Measurements from ENCODE around the gene ERAL1. TPM values are rescaled to one million over a fixed set of nuclear protein-coding genes. Genes with fewer than 3 reads are reported as not detected.

Gene ERAL1
- total and polyA plus RNA-seq, 2 of the 13 experiments (the other 11 are each of a cell fraction or from before 2014, with no cell fraction given): 46.9 to 72.2 TPM

GRCh38 chr17:28902819-28903545 is 48.2 kb downstream of the ERAL1 start, which contains the start of gene DHRS13 (continued):
- no peak for TF ChIP-seq REXO4 (CRISPR knock-in tag; IDR thresholded peaks at IDR 0.05; ENCODE audit: borderline replicate concordance)
- TF ChIP-seq RAD21 (CRISPR knock-in tag; IDR thresholded peaks at IDR 0.05): peak; percentile 93
- peak; percentile 61; the same call in 1 of the 2 replicates for TF ChIP-seq RNF2 (conservative IDR thresholded peaks at IDR 0.05; ENCODE audit: low read depth)
- TF ChIP-seq WIZ (CRISPR knock-in tag; IDR thresholded peaks at IDR 0.05): no peak
- TF ChIP-seq ATF1 (CRISPR knock-in tag; IDR thresholded peaks at IDR 0.05): no peak
- TF ChIP-seq, protein P1, sequence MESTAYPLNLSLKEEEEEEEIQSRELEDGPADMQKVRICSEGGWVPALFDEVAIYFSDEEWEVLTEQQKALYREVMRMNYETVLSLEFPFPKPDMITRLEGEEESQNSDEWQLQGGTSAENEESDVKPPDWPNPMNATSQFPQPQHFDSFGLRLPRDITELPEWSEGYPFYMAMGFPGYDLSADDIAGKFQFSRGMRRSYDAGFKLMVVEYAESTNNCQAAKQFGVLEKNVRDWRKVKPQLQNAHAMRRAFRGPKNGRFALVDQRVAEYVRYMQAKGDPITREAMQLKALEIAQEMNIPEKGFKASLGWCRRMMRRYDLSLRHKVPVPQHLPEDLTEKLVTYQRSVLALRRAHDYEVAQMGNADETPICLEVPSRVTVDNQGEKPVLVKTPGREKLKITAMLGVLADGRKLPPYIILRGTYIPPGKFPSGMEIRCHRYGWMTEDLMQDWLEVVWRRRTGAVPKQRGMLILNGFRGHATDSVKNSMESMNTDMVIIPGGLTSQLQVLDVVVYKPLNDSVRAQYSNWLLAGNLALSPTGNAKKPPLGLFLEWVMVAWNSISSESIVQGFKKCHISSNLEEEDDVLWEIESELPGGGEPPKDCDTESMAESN (CRISPR knock-in tag; conservative IDR thresholded peaks at IDR 0.05): 0 out of 2 replicates have a peak, but pooled peaks have one; percentile 18
- TF ChIP-seq AKNA (CRISPR knock-in tag; IDR thresholded peaks at IDR 0.05; ENCODE audit: borderline replicate concordance): no peak
- TF ChIP-seq TBL1XR1 (IDR thresholded peaks at IDR 0.05; ENCODE audit: borderline replicate concordance, low read length, partially characterized antibody): peak; percentile 88
- no peak for TF ChIP-seq ZNF780A (CRISPR knock-in tag; IDR thresholded peaks at IDR 0.05)
- TF ChIP-seq DNMT1 (CRISPR knock-in tag; IDR thresholded peaks at IDR 0.05): peak; percentile 96; the same call in 1 of the 2 replicates
- peak; percentile 83; the same call in 1 of the 2 replicates for TF ChIP-seq ZNF124 (CRISPR knock-in tag; IDR thresholded peaks at IDR 0.05)
- TF ChIP-seq HHEX (CRISPR knock-in tag; IDR thresholded peaks at IDR 0.05): no peak
- peak; percentile 13; the same call in 1 of the 2 replicates for TF ChIP-seq BRD4 (CRISPR knock-in tag; IDR thresholded peaks at IDR 0.05)
- TF ChIP-seq, protein P2, sequence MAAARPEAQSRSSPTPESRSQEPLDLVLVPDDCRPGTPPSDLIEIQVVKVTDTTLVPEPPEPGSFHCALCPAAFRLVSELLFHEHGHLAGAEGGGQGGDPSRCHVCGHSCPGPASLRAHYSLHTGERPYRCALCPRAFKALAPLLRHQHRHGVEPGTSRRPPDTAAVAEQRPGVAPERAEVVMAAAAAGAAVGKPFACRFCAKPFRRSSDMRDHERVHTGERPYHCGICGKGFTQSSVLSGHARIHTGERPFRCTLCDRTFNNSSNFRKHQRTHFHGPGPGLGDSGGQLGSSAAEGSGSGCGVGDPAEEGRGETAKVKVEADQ (CRISPR knock-in tag; IDR thresholded peaks at IDR 0.05; ENCODE audit: borderline replicate concordance): peak; percentile 83
- TF ChIP-seq ZNF674 (CRISPR knock-in tag; IDR thresholded peaks at IDR 0.05; ENCODE audit: low read depth): no peak
- TF ChIP-seq, protein P3, sequence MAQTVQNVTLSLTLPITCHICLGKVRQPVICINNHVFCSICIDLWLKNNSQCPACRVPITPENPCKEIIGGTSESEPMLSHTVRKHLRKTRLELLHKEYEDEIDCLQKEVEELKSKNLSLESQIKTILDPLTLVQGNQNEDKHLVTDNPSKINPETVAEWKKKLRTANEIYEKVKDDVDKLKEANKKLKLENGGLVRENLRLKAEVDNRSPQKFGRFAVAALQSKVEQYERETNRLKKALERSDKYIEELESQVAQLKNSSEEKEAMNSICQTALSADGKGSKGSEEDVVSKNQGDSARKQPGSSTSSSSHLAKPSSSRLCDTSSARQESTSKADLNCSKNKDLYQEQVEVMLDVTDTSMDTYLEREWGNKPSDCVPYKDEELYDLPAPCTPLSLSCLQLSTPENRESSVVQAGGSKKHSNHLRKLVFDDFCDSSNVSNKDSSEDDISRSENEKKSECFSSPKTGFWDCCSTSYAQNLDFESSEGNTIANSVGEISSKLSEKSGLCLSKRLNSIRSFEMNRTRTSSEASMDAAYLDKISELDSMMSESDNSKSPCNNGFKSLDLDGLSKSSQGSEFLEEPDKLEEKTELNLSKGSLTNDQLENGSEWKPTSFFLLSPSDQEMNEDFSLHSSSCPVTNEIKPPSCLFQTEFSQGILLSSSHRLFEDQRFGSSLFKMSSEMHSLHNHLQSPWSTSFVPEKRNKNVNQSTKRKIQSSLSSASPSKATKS (CRISPR knock-in tag; IDR thresholded peaks at IDR 0.05): no peak
- peak; percentile 92 for TF ChIP-seq SMAD3 (CRISPR knock-in tag; IDR thresholded peaks at IDR 0.05)
- TF ChIP-seq REPIN1 (CRISPR knock-in tag; IDR thresholded peaks at IDR 0.05; ENCODE audit: borderline replicate concordance, low read depth): peak; percentile 82
- peak; percentile 25; the same call in 1 of the 2 replicates for TF ChIP-seq ZNF343 (CRISPR knock-in tag; IDR thresholded peaks at IDR 0.05)
- TF ChIP-seq NCOA2 (CRISPR knock-in tag; IDR thresholded peaks at IDR 0.05): peak; percentile 43; the same call in 1 of the 2 replicates

Data from HepG2 (cell line).